SK-N-SH (cell line): ENCODE results near the gene UBE2C. TPM values are rescaled to one million over a fixed set of nuclear protein-coding genes. Genes with fewer than 3 reads are reported as not detected.

Source experiments
- CTCF ChIA-PET: fragments of 300-600, 350-600 bp; formaldehyde crosslinking; extraction: SDS; loops from one replicate; lab custom pipeline; 2021; lab: Yijun Ruan, JAX
- POLR2A ChIA-PET: fragments of 350-600 bp; sonication (Branson Sonifier 250); formaldehyde crosslinking; extraction: SDS; loops from one replicate; lab custom pipeline; 2020; ENCODE audit warnings: antibody characterized with exemption, inconsistent platforms; lab: Yijun Ruan, JAX
- DNase-seq: peaks from one replicate; pipeline ENCODE4 v3.0.0; 2012
- H2AFZ ChIP-seq: fragments of 200-600 bp; sonication (generic); 2 replicates; pipeline ENCODE4 v1.8.1; 2016; ENCODE audit warnings: antibody characterized with exemption, mild to moderate bottlenecking, low read depth
- H3F3A ChIP-seq: fragments of 200-600 bp; sonication (generic); replicated peaks from 2 replicates; pipeline ENCODE3; 2016; ENCODE audit warnings: antibody characterized with exemption, mild to moderate bottlenecking; ENCODE audit not compliant: insufficient read depth
- H3K27ac ChIP-seq, 2 experiments: fragments of 200-500 bp in 1 of 2; fragments of 200-600 bp in 1 of 2; sonication (Bioruptor generic) in 1 of 2; sonication (generic), shearing (Covaris generic) in 1 of 2; 2 replicates each; pipeline versions ENCODE4 v1.5.1 to v1.6.1; 2014 to 2016; ENCODE audit warnings: low read depth in 2 of 2, inconsistent platforms in 1 of 2, low read length in 1 of 2, mild to moderate bottlenecking in 1 of 2, mixed read lengths in 1 of 2
- H3K27me3 ChIP-seq: fragments of 200-600 bp; sonication (generic), shearing (Covaris generic); 2 replicates; pipeline ENCODE4 v1.6.1; 2016; ENCODE audit warnings: mixed run types; ENCODE audit not compliant: insufficient read depth
- H3K36me3 ChIP-seq, 2 experiments: fragments of 200-500 bp in 1 of 2; fragments of 200-600 bp in 1 of 2; sonication (Bioruptor generic) in 1 of 2; sonication (generic) in 1 of 2; replicated peaks in 1 of 2; 2 replicates each; pipeline versions ENCODE3 to v1.5.1; 2014 to 2016; ENCODE audit warnings: low read length in 1 of 2, mild to moderate bottlenecking in 1 of 2; ENCODE audit not compliant: insufficient read depth in 2 of 2, control insufficient read depth in 1 of 2
- H3K4me1 ChIP-seq, 2 experiments: fragments of 200-500 bp in 1 of 2; fragments of 200-600 bp in 1 of 2; sonication (Bioruptor generic) in 1 of 2; sonication (generic), shearing (Covaris generic) in 1 of 2; 2 replicates each; pipeline versions ENCODE4 v1.5.1 to v1.6.1; 2014 to 2016; ENCODE audit warnings: low read depth in 1 of 2, low read length in 1 of 2, mixed run types in 1 of 2; ENCODE audit not compliant: insufficient read depth in 2 of 2, control insufficient read depth in 1 of 2
- H3K4me2 ChIP-seq: fragments of 200-600 bp; sonication (generic), shearing (Covaris generic); 2 replicates; pipeline ENCODE4 v1.6.1; 2017; ENCODE audit warnings: mixed run types
- H3K4me3 ChIP-seq, 2 experiments: fragments of 200-500 bp in 1 of 2; fragments of 200-600 bp in 1 of 2; sonication (Bioruptor generic) in 1 of 2; sonication (generic), shearing (Covaris generic) in 1 of 2; 2 replicates each; pipeline versions ENCODE4 v1.5.1 to v1.8.1; 2014 to 2016; ENCODE audit warnings: low read depth in 2 of 2, inconsistent platforms in 1 of 2, low read length in 1 of 2, mild to moderate bottlenecking in 1 of 2, mixed read lengths in 1 of 2, moderate library complexity in 1 of 2
- H3K79me2 ChIP-seq: fragments of 200-600 bp; sonication (generic); 2 replicates; pipeline ENCODE4 v1.8.1; 2017; ENCODE audit warnings: mild to moderate bottlenecking; ENCODE audit not compliant: insufficient read depth
- H3K9ac ChIP-seq: fragments of 200-600 bp; sonication (generic); 2 replicates; pipeline ENCODE4 v1.6.1; 2017; ENCODE audit warnings: mixed run types
- H3K9me2 ChIP-seq: fragments of 200-600 bp; sonication (generic); 2 replicates; pipeline ENCODE4 v1.6.1; 2017; ENCODE audit warnings: mixed run types
- H3K9me3 ChIP-seq: fragments of 200-600 bp; sonication (generic); 2 replicates; pipeline ENCODE4 v1.6.1; 2017; ENCODE audit warnings: mixed run types, mild to moderate bottlenecking, moderate library complexity
- H4K20me1 ChIP-seq: fragments of 200-600 bp; sonication (generic); 2 replicates; pipeline ENCODE4 v1.6.1; 2017; ENCODE audit warnings: mild to moderate bottlenecking, mixed run types; ENCODE audit not compliant: insufficient read depth
- ELF1 ChIP-seq: IDR thresholded peaks from 2 replicates; pipeline ENCODE4 v1.4.0; 2012
- FOXJ3 ChIP-seq: sonication (generic); formaldehyde crosslinking; IDR thresholded peaks from 2 replicates; pipeline ENCODE4 v1.5.1; 2020; ENCODE audit warnings: mild to moderate bottlenecking, missing genetic modification reagents
- MEF2A ChIP-seq: IDR thresholded peaks from 2 replicates; pipeline ENCODE4 v1.4.0; 2012; ENCODE audit warnings: low read depth, borderline replicate concordance
- MXI1 ChIP-seq: IDR thresholded peaks from 2 replicates; pipeline ENCODE4 v1.6.1; 2012; ENCODE audit warnings: mild to moderate bottlenecking, low read depth, low read length, improper control_type of control experiment
- NRF1 ChIP-seq: IDR thresholded peaks from 2 replicates; pipeline ENCODE4 v1.6.1; 2012; ENCODE audit warnings: low read depth, mild to moderate bottlenecking, low read length
- POLR2AphosphoS5 ChIP-seq: IDR thresholded peaks from 2 replicates; pipeline ENCODE4 v1.6.1; 2012; ENCODE audit warnings: low read depth, low read length
- RAD21 ChIP-seq: IDR thresholded peaks from 2 replicates; pipeline ENCODE4 v1.6.1; 2012; ENCODE audit warnings: mild to moderate bottlenecking, low read length
- SIN3A ChIP-seq: IDR thresholded peaks from 2 replicates; pipeline ENCODE4 v1.6.1; 2012; ENCODE audit warnings: low read depth, mild to moderate bottlenecking, low read length, moderate library complexity, borderline replicate concordance
- SMC3 ChIP-seq: IDR thresholded peaks from 2 replicates; pipeline ENCODE4 v1.6.1; 2012; ENCODE audit warnings: low read depth, low read length, improper control_type of control experiment
- TEAD4 ChIP-seq: IDR thresholded peaks from 2 replicates; pipeline ENCODE4 v1.4.0; 2012; ENCODE audit warnings: mild to moderate bottlenecking, borderline replicate concordance; ENCODE audit not compliant: insufficient read depth
- YY1 ChIP-seq: IDR thresholded peaks from 2 replicates; pipeline ENCODE4 v1.4.0; 2012; ENCODE audit warnings: low read depth, mild to moderate bottlenecking
- whole genome bisulfite sequencing: methylation state at CpG from one replicate; pipeline ENCODE4 v1.1.6; 2017; ENCODE audit warnings: low lambda C conversion rate; 5-methylcytosine and 5-hydroxymethylcytosine counted together
- polyA plus RNA-seq, 3 experiments: library from polyadenylated mRNA; depleted of rRNA; stranded (reverse); fragments of >200 nt; gene quantifications; 2 replicates each; pipeline ENCODE4 v1.2.3, GENCODE V29; 2012
- TF ChIP-seq, protein P1 (sequence below): IDR thresholded peaks from 2 replicates; pipeline ENCODE4 v1.6.1; 2012; ENCODE audit warnings: mild to moderate bottlenecking, low read depth, low read length, moderate library complexity
- TF ChIP-seq, protein P2 (sequence below): IDR thresholded peaks from 2 replicates; pipeline ENCODE4 v1.4.0; 2012; ENCODE audit warnings: low read depth
- TF ChIP-seq, protein P3 (sequence below): IDR thresholded peaks from 2 replicates; pipeline ENCODE4 v1.4.0; 2012; ENCODE audit warnings: low read depth, borderline replicate concordance

UBE2C gene
- polyA plus RNA-seq, 1 of the 3 experiments (the other 2 are of a cell fraction), result 115 TPM

DNA sequence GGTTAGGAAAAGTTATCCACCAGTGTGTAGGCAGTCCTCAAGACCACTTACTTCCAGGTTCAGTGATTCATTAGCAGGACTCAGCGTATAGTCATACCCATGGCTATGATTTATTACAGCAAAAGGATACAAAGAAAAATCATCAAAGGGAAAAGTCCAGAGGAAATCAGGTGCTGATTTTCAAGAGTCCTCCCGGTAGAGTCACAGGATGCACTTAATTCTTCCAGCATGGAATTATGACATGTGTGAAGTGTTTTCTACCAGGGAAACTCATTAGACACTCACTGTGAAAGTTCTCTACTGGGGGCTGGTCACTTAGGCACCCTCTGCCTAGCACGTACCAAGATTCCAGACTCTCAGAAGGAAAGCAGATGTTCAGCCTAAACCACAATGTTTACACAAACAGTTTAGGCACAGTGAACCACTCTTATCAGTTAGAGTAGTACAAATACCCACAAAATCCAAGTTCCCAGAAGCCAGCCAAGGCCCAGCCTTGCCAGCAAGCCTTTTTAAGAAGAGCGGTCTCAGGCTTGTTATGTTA, 31.0 kb upstream of the UBE2C start (continued):
- TF ChIP-seq, protein P1, sequence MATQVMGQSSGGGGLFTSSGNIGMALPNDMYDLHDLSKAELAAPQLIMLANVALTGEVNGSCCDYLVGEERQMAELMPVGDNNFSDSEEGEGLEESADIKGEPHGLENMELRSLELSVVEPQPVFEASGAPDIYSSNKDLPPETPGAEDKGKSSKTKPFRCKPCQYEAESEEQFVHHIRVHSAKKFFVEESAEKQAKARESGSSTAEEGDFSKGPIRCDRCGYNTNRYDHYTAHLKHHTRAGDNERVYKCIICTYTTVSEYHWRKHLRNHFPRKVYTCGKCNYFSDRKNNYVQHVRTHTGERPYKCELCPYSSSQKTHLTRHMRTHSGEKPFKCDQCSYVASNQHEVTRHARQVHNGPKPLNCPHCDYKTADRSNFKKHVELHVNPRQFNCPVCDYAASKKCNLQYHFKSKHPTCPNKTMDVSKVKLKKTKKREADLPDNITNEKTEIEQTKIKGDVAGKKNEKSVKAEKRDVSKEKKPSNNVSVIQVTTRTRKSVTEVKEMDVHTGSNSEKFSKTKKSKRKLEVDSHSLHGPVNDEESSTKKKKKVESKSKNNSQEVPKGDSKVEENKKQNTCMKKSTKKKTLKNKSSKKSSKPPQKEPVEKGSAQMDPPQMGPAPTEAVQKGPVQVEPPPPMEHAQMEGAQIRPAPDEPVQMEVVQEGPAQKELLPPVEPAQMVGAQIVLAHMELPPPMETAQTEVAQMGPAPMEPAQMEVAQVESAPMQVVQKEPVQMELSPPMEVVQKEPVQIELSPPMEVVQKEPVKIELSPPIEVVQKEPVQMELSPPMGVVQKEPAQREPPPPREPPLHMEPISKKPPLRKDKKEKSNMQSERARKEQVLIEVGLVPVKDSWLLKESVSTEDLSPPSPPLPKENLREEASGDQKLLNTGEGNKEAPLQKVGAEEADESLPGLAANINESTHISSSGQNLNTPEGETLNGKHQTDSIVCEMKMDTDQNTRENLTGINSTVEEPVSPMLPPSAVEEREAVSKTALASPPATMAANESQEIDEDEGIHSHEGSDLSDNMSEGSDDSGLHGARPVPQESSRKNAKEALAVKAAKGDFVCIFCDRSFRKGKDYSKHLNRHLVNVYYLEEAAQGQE, result peak; percentile 83
- TF ChIP-seq, protein P2, sequence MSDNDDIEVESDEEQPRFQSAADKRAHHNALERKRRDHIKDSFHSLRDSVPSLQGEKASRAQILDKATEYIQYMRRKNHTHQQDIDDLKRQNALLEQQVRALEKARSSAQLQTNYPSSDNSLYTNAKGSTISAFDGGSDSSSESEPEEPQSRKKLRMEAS, result peak; percentile 47
- no peak for TF ChIP-seq YY1
- peak; percentile 26; the same call in 1 of the 2 replicates for TF ChIP-seq MEF2A
- no peak for TF ChIP-seq SMC3
- TF ChIP-seq NRF1, result no peak
- TF ChIP-seq MXI1, result no peak
- no peak for TF ChIP-seq SIN3A
- peak; percentile 55; the same call in 1 of the 2 replicates for TF ChIP-seq TEAD4

DNA sequence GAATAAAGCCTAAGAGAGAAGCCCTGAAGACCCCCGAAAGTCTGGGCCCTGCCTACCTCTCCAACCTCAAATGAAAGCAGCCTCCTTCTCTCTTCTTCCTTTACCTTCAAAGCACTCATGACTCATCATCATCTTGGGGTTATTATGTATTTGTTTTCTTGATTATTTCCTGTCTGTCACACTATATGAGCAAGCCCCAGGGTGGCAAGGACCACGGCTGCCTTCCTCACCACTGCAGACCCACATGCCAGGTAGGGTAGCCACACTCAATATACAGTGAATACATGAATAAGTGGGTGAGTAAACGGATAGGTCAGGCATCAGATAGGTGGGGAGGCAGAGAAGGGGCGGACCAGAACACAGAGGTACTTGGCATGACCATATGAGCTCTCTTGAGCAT, 29.6 kb upstream of the UBE2C start:
- H2AFZ ChIP-seq, result no peak overlapping the region
- POLR2A ChIA-PET, result no interaction called here
- H3K9me3 ChIP-seq, result no peaks in the 10 kb centered on the region
- H3K9me2 ChIP-seq, result no peaks in the 10 kb centered on the region
- no peak for DNase-seq
- H3K27me3 ChIP-seq, result no peaks in the 10 kb centered on the region
- no peaks in the 10 kb centered on the region for H3K36me3 ChIP-seq
- no peak overlapping the region for H3K27ac ChIP-seq
- H4K20me1 ChIP-seq, result no peaks in the 10 kb centered on the region
- H3K4me3 ChIP-seq, result no peak overlapping the region
- no peaks in the 10 kb centered on the region for H3K79me2 ChIP-seq
- WGBS, result 64% methylated on average over 4 of the region's 4 CpGs
- TF ChIP-seq YY1 (no peak), POLR2AphosphoS5 (no peak), SMC3 (no peak), ELF1 (no peak), FOXJ3 (CRISPR knock-in tag) (no peak), RAD21 (no peak)
- TF ChIP-seq, protein P1, result no peak
- TF ChIP-seq, protein P3, sequence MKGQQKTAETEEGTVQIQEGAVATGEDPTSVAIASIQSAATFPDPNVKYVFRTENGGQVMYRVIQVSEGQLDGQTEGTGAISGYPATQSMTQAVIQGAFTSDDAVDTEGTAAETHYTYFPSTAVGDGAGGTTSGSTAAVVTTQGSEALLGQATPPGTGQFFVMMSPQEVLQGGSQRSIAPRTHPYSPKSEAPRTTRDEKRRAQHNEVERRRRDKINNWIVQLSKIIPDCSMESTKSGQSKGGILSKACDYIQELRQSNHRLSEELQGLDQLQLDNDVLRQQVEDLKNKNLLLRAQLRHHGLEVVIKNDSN, result no peak
- TF ChIP-seq, all 33 proteins: peak for 0
- CTCF ChIA-PET, result interaction anchor here (2.0 kb wide), 1 partner anchor 12 kb away, joined by 19 read pairs; no protein-coding TSS in a partner anchor
- Histone ChIP-seq H3K9ac (no peak overlapping the region), H3K4me2 (no peak overlapping the region; the same call in 1 of the 2 replicates), H3K4me1 (peaks cover 0 to 34% of the 10 kb centered on the region in 2 experiments; a peak in 3 of 4 replicates), H3F3A (peaks cover 35% of the 10 kb centered on the region)
